Activated CD8-positive, alpha-beta T cell treated with anti-CD3 and anti-CD28 coated beads for 36 hours (primary cell): ENCODE data around the gene APBB2. TPM values are rescaled to one million over a fixed set of nuclear protein-coding genes. Genes with fewer than 3 reads are reported as not detected.

Source experiments
- ATAC-seq: fragments of 200-7000 bp; cut with Tn5 transposase; one replicate; pipeline ENCODE4 v1.10.0; 2021; ENCODE audit warnings: mild to moderate bottlenecking, moderate library complexity
- CTCF ChIA-PET: fragments of 350-600 bp; sonication (Branson Sonifier 250); formaldehyde crosslinking; loops from one replicate; lab custom pipeline; 2021; ENCODE audit warnings: antibody characterized with exemption; lab: Charles Lee
- POLR2A ChIA-PET: fragments of 350-600 bp; sonication (Branson Sonifier 250); formaldehyde crosslinking; loops from one replicate; lab custom pipeline; 2021; ENCODE audit warnings: antibody characterized with exemption; lab: Charles Lee
- DNase-seq: peaks from one replicate; pipeline ENCODE4 v3.0.0-alpha.2; 2020
- H3K27ac Mint-ChIP-seq: one replicate; pipeline ENCODE4 v1.8.0; 2021; ENCODE audit warnings: mild to moderate bottlenecking, mixed read lengths
- H3K27me3 Mint-ChIP-seq: one replicate; pipeline ENCODE4 v1.8.0; 2021; ENCODE audit warnings: mixed read lengths
- H3K36me3 Mint-ChIP-seq: one replicate; pipeline ENCODE4 v1.8.0; 2021; ENCODE audit warnings: low read depth, mixed read lengths
- H3K4me1 Mint-ChIP-seq: one replicate; pipeline ENCODE4 v1.8.0; 2021; ENCODE audit warnings: low read depth, mixed read lengths
- H3K4me3 Mint-ChIP-seq: one replicate; pipeline ENCODE4 v1.8.0; 2021; ENCODE audit warnings: mild to moderate bottlenecking, moderate library complexity, mixed read lengths
- H3K9me3 Mint-ChIP-seq: one replicate; pipeline ENCODE4 v1.8.0; 2021; ENCODE audit warnings: mixed read lengths
- intact Hi-C: fragments of 100-400 bp; cut with micrococcal nuclease; formaldehyde crosslinking; loops from one replicate; pipeline ENCODE4 v1.10.0; 2022
- total RNA-seq, 2 experiments: library from RNA; stranded (reverse); gene quantifications; one replicate each; pipeline ENCODE4 v1.2.3, GENCODE V29; 2021
- TF ChIP-seq, protein P1 (sequence below): fragments of 200-600 bp; IDR thresholded peaks from one replicate; pipeline ENCODE4 v1.8.0; 2022; ENCODE audit warnings: antibody characterized with exemption, mild to moderate bottlenecking

APBB2 gene
- total RNA-seq, 2 experiments from 2014 or later, result 0.89 to 2.3 TPM

DNA sequence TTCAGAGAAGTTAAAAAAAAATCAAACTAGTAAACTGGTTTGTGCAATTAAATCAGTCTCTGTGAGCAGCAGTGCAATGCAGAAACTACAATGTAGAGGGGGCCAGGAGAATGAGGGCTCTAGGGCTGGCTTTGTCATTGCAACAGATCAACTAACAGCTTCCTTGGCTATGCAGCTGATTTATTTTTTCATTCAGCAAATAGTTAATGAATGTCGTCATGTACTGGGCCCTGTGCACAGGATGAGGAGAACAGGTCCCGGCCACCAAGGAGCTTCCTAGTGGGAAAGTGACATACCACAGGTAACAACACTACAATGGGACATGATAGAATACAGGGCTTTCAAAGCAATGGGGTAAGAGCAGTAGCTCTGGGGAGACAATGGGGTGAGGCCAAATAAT is 274.5 kb downstream of the APBB2 start:
- no peaks in the 10 kb centered on the region for H3K36me3 Mint-ChIP-seq
- intact Hi-C loops, result loop anchor here (10.0 kb wide), 1 partner anchor 725 kb away; no protein-coding TSS in a partner anchor
- no peak for DNase-seq
- ChIA-PET CTCF (interaction anchor here (0.7 to 1.6 kb wide), 2 partner anchors 437 to 722 kb away, joined by 3 to 5 read pairs; no protein-coding TSS in a partner anchor), POLR2A (no interaction called here)
- H3K27me3 Mint-ChIP-seq, result peaks cover 7% of the 10 kb centered on the region
- H3K27ac Mint-ChIP-seq, result no peak overlapping the region
- H3K4me1 Mint-ChIP-seq, result no peaks in the 10 kb centered on the region
- no peak for ATAC-seq
- H3K4me3 Mint-ChIP-seq, result no peak overlapping the region
- TF ChIP-seq, protein P1, sequence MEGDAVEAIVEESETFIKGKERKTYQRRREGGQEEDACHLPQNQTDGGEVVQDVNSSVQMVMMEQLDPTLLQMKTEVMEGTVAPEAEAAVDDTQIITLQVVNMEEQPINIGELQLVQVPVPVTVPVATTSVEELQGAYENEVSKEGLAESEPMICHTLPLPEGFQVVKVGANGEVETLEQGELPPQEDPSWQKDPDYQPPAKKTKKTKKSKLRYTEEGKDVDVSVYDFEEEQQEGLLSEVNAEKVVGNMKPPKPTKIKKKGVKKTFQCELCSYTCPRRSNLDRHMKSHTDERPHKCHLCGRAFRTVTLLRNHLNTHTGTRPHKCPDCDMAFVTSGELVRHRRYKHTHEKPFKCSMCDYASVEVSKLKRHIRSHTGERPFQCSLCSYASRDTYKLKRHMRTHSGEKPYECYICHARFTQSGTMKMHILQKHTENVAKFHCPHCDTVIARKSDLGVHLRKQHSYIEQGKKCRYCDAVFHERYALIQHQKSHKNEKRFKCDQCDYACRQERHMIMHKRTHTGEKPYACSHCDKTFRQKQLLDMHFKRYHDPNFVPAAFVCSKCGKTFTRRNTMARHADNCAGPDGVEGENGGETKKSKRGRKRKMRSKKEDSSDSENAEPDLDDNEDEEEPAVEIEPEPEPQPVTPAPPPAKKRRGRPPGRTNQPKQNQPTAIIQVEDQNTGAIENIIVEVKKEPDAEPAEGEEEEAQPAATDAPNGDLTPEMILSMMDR, result no peak
- H3K9me3 Mint-ChIP-seq, result no peaks in the 10 kb centered on the region

DNA sequence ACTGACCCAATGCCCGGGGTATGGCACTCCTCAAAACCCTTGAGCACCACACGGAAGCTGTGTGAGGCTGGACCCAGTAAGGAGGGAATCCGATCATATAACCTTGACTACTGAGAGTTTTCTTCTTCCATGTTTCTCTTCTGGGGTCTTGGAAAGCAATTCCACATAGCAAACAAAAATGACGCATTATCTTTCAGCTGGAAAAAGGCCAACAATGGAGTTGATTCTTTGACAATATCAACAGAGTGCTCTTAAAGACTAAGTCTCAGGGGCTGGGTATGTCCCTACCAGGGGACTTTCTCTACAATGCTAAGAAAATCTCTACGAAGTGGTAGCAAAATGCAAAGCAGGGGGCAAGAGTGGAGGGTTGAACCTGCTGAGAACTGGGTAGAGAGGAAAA is 276.0 kb downstream of the APBB2 start:
- no peak overlapping the region for H3K4me3 Mint-ChIP-seq
- peaks cover 6% of the 10 kb centered on the region for H3K27me3 Mint-ChIP-seq
- intact Hi-C loops, result loop anchor here (10.0 kb wide), 1 partner anchor 726 kb away; no protein-coding TSS in a partner anchor
- no peaks in the 10 kb centered on the region for H3K4me1 Mint-ChIP-seq
- no peaks in the 10 kb centered on the region for H3K9me3 Mint-ChIP-seq
- POLR2A ChIA-PET, result no interaction called here
- H3K36me3 Mint-ChIP-seq, result no peaks in the 10 kb centered on the region
- DNase-seq (no peak), ATAC-seq (no peak)
- H3K27ac Mint-ChIP-seq, result no peak overlapping the region
- CTCF ChIA-PET, result interaction anchor here (1.2 to 2.2 kb wide), 3 partner anchors 13 to 723 kb away, joined by 3 to 8 read pairs (median 5); no protein-coding TSS in a partner anchor
- TF ChIP-seq, protein P1, result no peak

DNA sequence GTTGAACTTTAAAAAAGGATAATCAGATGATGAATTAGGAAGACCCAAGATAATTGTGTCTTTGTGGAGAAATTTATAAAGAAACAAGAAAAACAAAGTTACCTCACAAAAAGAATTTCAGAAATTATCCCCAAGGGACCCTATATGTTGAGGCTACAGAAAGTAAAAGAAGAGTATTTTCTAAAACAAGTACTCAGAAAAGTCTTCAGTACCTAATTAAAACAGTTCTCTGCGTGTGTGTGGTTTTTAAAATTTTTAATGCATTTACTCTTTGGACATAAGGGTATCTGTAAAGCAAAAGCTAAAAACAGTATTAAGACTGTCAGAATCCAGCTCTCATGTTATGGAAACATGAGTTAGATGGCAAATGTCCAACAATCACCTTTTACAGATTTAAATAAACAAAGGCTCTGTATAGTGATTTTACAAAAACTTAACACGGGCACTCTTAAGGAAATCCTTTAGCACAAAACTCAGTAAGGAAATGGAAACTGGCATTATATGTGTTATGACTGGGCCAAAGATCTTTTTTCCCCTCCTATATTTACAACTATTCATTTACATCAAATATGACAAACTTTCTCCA is 277.1 kb downstream of the APBB2 start:
- intact Hi-C loops, result loop anchor here (10.0 kb wide), 1 partner anchor 728 kb away; no protein-coding TSS in a partner anchor
- H3K27me3 Mint-ChIP-seq, result peaks cover 8% of the 10 kb centered on the region
- H3K4me1 Mint-ChIP-seq, result no peaks in the 10 kb centered on the region
- no peaks in the 10 kb centered on the region for H3K9me3 Mint-ChIP-seq
- H3K36me3 Mint-ChIP-seq, result no peaks in the 10 kb centered on the region
- H3K27ac Mint-ChIP-seq, result no peak overlapping the region
- no peak for DNase-seq
- no peak for ATAC-seq
- no peak overlapping the region for H3K4me3 Mint-ChIP-seq
- ChIA-PET CTCF (interaction anchor here (0.6 to 2.2 kb wide), 4 partner anchors 9 to 29 kb away, joined by 3 to 12 read pairs (median 6); no protein-coding TSS in a partner anchor), POLR2A (no interaction called here)
- TF ChIP-seq, protein P1, result no peak

DNA sequence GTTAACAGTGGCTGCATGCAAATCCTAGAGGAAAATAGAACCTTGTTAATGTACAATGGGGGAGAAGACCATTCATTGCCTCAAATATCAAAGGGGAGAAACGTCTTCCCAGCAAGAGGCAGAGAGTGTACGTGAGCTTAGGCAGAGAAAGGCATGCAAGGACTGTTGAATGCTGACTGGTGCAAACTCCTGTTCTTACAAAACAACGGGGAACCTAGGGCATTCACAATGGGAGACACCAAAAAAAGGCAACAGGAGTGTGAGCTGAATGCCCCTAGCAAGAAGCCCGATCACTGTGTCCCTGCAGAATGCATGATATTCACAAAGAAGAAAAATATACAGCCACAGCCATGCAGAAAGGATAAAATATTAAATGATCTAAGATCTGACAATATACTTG is 279.7 kb downstream of the APBB2 start:
- H3K4me3 Mint-ChIP-seq, result no peak overlapping the region
- ChIA-PET POLR2A (no interaction called here), CTCF (no interaction called here)
- no peaks in the 10 kb centered on the region for H3K36me3 Mint-ChIP-seq
- H3K4me1 Mint-ChIP-seq, result no peaks in the 10 kb centered on the region
- H3K9me3 Mint-ChIP-seq, result no peaks in the 10 kb centered on the region
- H3K27me3 Mint-ChIP-seq, result peaks cover 5% of the 10 kb centered on the region
- no peak for ATAC-seq
- H3K27ac Mint-ChIP-seq, result no peak overlapping the region
- DNase-seq, result no peak
- intact Hi-C loops, result loop anchor here (10.0 kb wide), 1 partner anchor 730 kb away; no protein-coding TSS in a partner anchor
- TF ChIP-seq, protein P1, result no peak
